GM23338 (cell line): Measurements from ENCODE around the gene TRPC4. TPM values are rescaled to one million over a fixed set of nuclear protein-coding genes. Genes with fewer than 3 reads are reported as not detected.

Experiments
- ATAC-seq: fragments of 200-7000 bp; cut with Tn5 transposase; 3 replicates; pipeline ENCODE4 v1.9.1; 2020
- DNase-seq: peaks from one replicate; pipeline ENCODE4 v3.0.0-alpha.2; 2015; ENCODE audit warnings: low spot score
- H2AFZ ChIP-seq: fragments of 200-600 bp; sonication (generic); 2 replicates; pipeline ENCODE4 v1.8.0; 2016; ENCODE audit warnings: antibody characterized with exemption, mild to moderate bottlenecking, moderate library complexity
- H3F3A ChIP-seq: fragments of 200-600 bp; sonication (generic); replicated peaks from 2 replicates; pipeline ENCODE4 v1.8.0; 2017; ENCODE audit warnings: antibody characterized with exemption, mixed run types, low read depth
- H3K27ac ChIP-seq: fragments of 200-600 bp; sonication (generic); 2 replicates; pipeline ENCODE4 v1.6.1; 2016; ENCODE audit warnings: low read depth
- H3K27me3 ChIP-seq: fragments of 200-600 bp; sonication (generic); 2 replicates; pipeline ENCODE4 v1.8.0; 2016; ENCODE audit warnings: mild to moderate bottlenecking, mixed run types, moderate library complexity; ENCODE audit not compliant: insufficient read depth
- H3K36me3 ChIP-seq: fragments of 200-600 bp; sonication (generic); 2 replicates; pipeline ENCODE4 v1.8.0; 2016; ENCODE audit warnings: mild to moderate bottlenecking; ENCODE audit not compliant: insufficient read depth
- H3K4me1 ChIP-seq: fragments of 200-600 bp; sonication (generic); 2 replicates; pipeline ENCODE4 v1.8.0; 2016; ENCODE audit warnings: mild to moderate bottlenecking, moderate library complexity; ENCODE audit not compliant: insufficient read depth
- H3K4me2 ChIP-seq: fragments of 200-600 bp; sonication (generic); 2 replicates; pipeline ENCODE4 v1.7.1; 2017; ENCODE audit warnings: mixed run types
- H3K4me3 ChIP-seq: fragments of 200-600 bp; sonication (generic); 2 replicates; pipeline ENCODE4 v1.6.1; 2016; ENCODE audit warnings: mixed run types
- H3K79me2 ChIP-seq: fragments of 200-600 bp; sonication (generic); replicated peaks from 2 replicates; pipeline ENCODE4 v1.8.0; 2017; ENCODE audit warnings: mild to moderate bottlenecking; ENCODE audit not compliant: insufficient read depth
- H3K9me2 ChIP-seq: fragments of 200-600 bp; sonication (generic); 2 replicates; pipeline ENCODE4 v1.8.0; 2017; ENCODE audit not compliant: insufficient read depth
- H4K20me1 ChIP-seq: fragments of 200-600 bp; sonication (generic); replicated peaks from 2 replicates; pipeline ENCODE4 v1.8.0; 2017; ENCODE audit warnings: mild to moderate bottlenecking; ENCODE audit not compliant: insufficient read depth
- H3K27ac Mint-ChIP-seq: 2 replicates; pipeline ENCODE4 v1.8.0; 2020; ENCODE audit warnings: inconsistent platforms, mild to moderate bottlenecking, moderate library complexity, mixed read lengths
- H3K27me3 Mint-ChIP-seq: 3 replicates; pipeline ENCODE4 v1.8.0; 2022; ENCODE audit warnings: low read depth, mild to moderate bottlenecking, moderate library complexity, mixed read lengths, inconsistent platforms; ENCODE audit not compliant: insufficient read depth, poor library complexity
- H3K36me3 Mint-ChIP-seq: 3 replicates; pipeline ENCODE4 v1.8.0; 2021; ENCODE audit warnings: low read depth, mild to moderate bottlenecking, inconsistent platforms, moderate library complexity, mixed read lengths
- H3K4me1 Mint-ChIP-seq: 3 replicates; pipeline ENCODE4 v1.8.0; 2020; ENCODE audit warnings: mild to moderate bottlenecking, inconsistent platforms, mixed read lengths
- H3K4me3 Mint-ChIP-seq: 3 replicates; pipeline ENCODE4 v1.8.0; 2021; ENCODE audit warnings: moderate library complexity, mild to moderate bottlenecking, inconsistent platforms, mixed read lengths
- H3K9me3 Mint-ChIP-seq: 3 replicates; pipeline ENCODE4 v1.8.0; 2020; ENCODE audit warnings: moderate library complexity, mild to moderate bottlenecking, inconsistent platforms, mixed read lengths
- CREB1 ChIP-seq: fragments of 250-450 bp; sonication (Bioruptor Pico); IDR thresholded peaks from 2 replicates; pipeline ENCODE4 v1.5.0; 2020; ENCODE audit warnings: low read depth, mild to moderate bottlenecking, moderate library complexity
- CTCF ChIP-seq, 2 experiments: fragments of 200-600 bp in 1 of 2; sonication (generic) in 1 of 2; conservative IDR thresholded peaks; 2 replicates each; pipeline versions ENCODE4 v1.5.1 to v1.6.1; 2016 to 2017; ENCODE audit warnings: antibody characterized with exemption in 2 of 2, low read depth in 2 of 2, mild to moderate bottlenecking in 2 of 2, moderate library complexity in 1 of 2
- ETS1 ChIP-seq: IDR thresholded peaks from 2 replicates; pipeline ENCODE4 v1.6.1; 2016; ENCODE audit warnings: antibody characterized with exemption
- EZH2 ChIP-seq: fragments of 200-600 bp; sonication (generic); IDR thresholded peaks from one replicate; pipeline ENCODE4 v1.8.0; 2017; ENCODE audit warnings: antibody characterized with exemption, mild to moderate bottlenecking, low read depth; ENCODE audit not compliant: unreplicated experiment
- EZH2phosphoT487 ChIP-seq: fragments of 200-600 bp; sonication (generic); IDR thresholded peaks from one replicate; pipeline ENCODE4 v1.8.1; 2018; ENCODE audit warnings: antibody characterized with exemption; ENCODE audit not compliant: unreplicated experiment
- JUNB ChIP-seq: IDR thresholded peaks from one replicate; pipeline ENCODE4 v1.6.1; 2016; ENCODE audit warnings: antibody characterized with exemption; ENCODE audit not compliant: unreplicated experiment
- NANOG ChIP-seq: IDR thresholded peaks from 2 replicates; pipeline ENCODE4 v1.6.1; 2016; ENCODE audit warnings: antibody characterized with exemption, borderline replicate concordance
- POLR2AphosphoS5 ChIP-seq: IDR thresholded peaks from 2 replicates; pipeline ENCODE4 v1.6.1; 2016; ENCODE audit warnings: antibody characterized with exemption, low read depth
- REST ChIP-seq: IDR thresholded peaks from one replicate; pipeline ENCODE4 v1.6.1; 2018; ENCODE audit warnings: antibody characterized with exemption; ENCODE audit not compliant: unreplicated experiment
- STAT1 ChIP-seq: IDR thresholded peaks from one replicate; pipeline ENCODE4 v1.6.1; 2016; ENCODE audit warnings: antibody characterized with exemption; ENCODE audit not compliant: unreplicated experiment
- ZNF114 ChIP-seq: fragments of 250-450 bp; sonication (Bioruptor Pico); IDR thresholded peaks from 2 replicates; pipeline ENCODE4 v1.5.0; 2020; ENCODE audit warnings: mild to moderate bottlenecking, moderate library complexity
- ZNF331 ChIP-seq: fragments of 250-450 bp; sonication (Bioruptor Pico); IDR thresholded peaks from 2 replicates; pipeline ENCODE4 v1.5.0; 2020; ENCODE audit warnings: low read depth, mild to moderate bottlenecking, moderate library complexity
- ZNF462 ChIP-seq: fragments of 250-450 bp; sonication (Bioruptor Pico); IDR thresholded peaks from 2 replicates; pipeline ENCODE4 v1.5.0; 2020; ENCODE audit warnings: mild to moderate bottlenecking, moderate library complexity
- polyA plus RNA-seq: library from polyadenylated mRNA; unstranded; fragments of >200 nt; fragmentation: Nextera tagmentation; extraction: Ambion mirVana; gene quantifications from 2 replicates; pipeline ENCODE4 v1.2.1, GENCODE V29; 2016
- total RNA-seq: library from RNA; depleted of rRNA; stranded (reverse); fragments of >200 nt; shearing (Covaris generic); gene quantifications from 2 replicates; pipeline ENCODE4 v1.2.3, GENCODE V29; 2014

Gene TRPC4
- total and polyA plus RNA-seq, 2 experiments from 2014 or later, result 1.1 to 2.1 TPM

- Histone ChIP-seq H3F3A (no peaks in the 10 kb centered on the region), H3K36me3 (no peaks in the 10 kb centered on the region), H4K20me1 (no peaks in the 10 kb centered on the region), H3K27ac (no peak overlapping the region), H3K9me2 (peaks cover 5% of the 10 kb centered on the region; the same call in 1 of the 2 replicates), H2AFZ (no peak overlapping the region), H3K4me3 (no peak overlapping the region), H3K79me2 (no peaks in the 10 kb centered on the region), H3K27me3 (no peaks in the 10 kb centered on the region), H3K4me2 (no peak overlapping the region), H3K4me1 (no peaks in the 10 kb centered on the region)
- no peak overlapping the region for H3K4me3 Mint-ChIP-seq
- no peaks in the 10 kb centered on the region for H3K9me3 Mint-ChIP-seq
- TF ChIP-seq ETS1 (no peak), REST (no peak), ZNF462 (CRISPR knock-in tag) (no peak), JUNB (no peak), CREB1 (CRISPR knock-in tag) (no peak), EZH2 (no peak), NANOG (no peak), ZNF331 (no peak), EZH2phosphoT487 (no peak), ZNF114 (CRISPR knock-in tag) (no peak), POLR2AphosphoS5 (no peak), STAT1 (no peak), CTCF (conservative IDR thresholded peaks at IDR 0.05; ENCODE audit: low read depth in 2 of 2) (no peak)
- no peaks in the 10 kb centered on the region for H3K36me3 Mint-ChIP-seq
- DNase-seq (no peak), ATAC-seq (no peak)
- no peaks in the 10 kb centered on the region for H3K27me3 Mint-ChIP-seq
- H3K4me1 Mint-ChIP-seq, result no peaks in the 10 kb centered on the region
- H3K27ac Mint-ChIP-seq, result no peak overlapping the region; the same call in 1 of the 2 replicates
Measured at GRCh38 chr13:37656247-37656940, 213.2 kb downstream of the TRPC4 start.
